ENCODE data around the gene HPS3. TPM values are rescaled to one million over a fixed set of nuclear protein-coding genes. Genes with fewer than 3 reads are reported as not detected.

The HPS3 gene
- total RNA-seq, 1 donor from 2014 or later: 32.3 TPM

DNA sequence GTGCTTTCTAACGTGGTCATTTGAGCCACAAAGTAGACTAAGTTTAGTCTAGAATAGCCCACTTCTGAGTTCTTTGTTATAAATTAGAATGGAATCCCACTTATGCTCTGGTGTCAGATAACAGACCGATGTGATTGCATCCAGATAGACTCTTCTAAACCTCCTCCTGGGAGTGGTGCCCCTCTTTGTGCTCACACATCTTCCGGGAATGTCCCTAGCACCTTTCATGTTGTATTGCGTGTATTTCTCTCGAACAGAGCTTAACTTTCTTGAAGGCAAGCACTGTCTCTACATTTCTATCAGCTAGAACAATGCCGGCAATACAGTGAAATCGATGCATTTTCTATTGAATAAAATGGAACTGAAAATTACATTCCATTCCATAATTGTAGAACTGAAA, 69.2 kb downstream of the HPS3 start:
- H3F3A ChIP-seq (ENCODE audit: low read depth): peaks cover 30% of the 10 kb centered on the region
- H3K4me3 Mint-ChIP-seq: no peak overlapping the region
- H3K4me1 ChIP-seq: peaks cover 36% of the 10 kb centered on the region
- TF ChIP-seq EZH2 (IDR thresholded peaks at IDR 0.05) (no peak), EZH2phosphoT487 (IDR thresholded peaks at IDR 0.05) (no peak), CTCF (IDR thresholded peaks at IDR 0.05) (no peak)
- no peaks in the 10 kb centered on the region for H3K9me3 ChIP-seq (ENCODE audit: low read depth)
- H3K9ac ChIP-seq: no peak overlapping the region
- peak overlapping the region; percentile 81 for H3K4me2 ChIP-seq
- H3K79me2 ChIP-seq (ENCODE audit: low read depth): no peaks in the 10 kb centered on the region
- no peaks in the 10 kb centered on the region for H3K36me3 ChIP-seq
- peak overlapping the region; percentile 31 for H2AFZ ChIP-seq (replicated peaks)
- peak overlapping the region; percentile 10 for H3K4me3 ChIP-seq
- H3K27me3 Mint-ChIP-seq (ENCODE audit: insufficient read depth, low read depth): peaks cover 3% of the 10 kb centered on the region
- H3K36me3 Mint-ChIP-seq: no peaks in the 10 kb centered on the region
- H3K27ac ChIP-seq: no peak overlapping the region
- no peak overlapping the region for H3K27ac Mint-ChIP-seq
- H3K9me3 Mint-ChIP-seq: peaks cover 2% of the 10 kb centered on the region
- DNase-seq (ENCODE audit: low spot score): peak; percentile 72
- peaks cover 28% of the 10 kb centered on the region for H3K4me1 Mint-ChIP-seq
- no peaks in the 10 kb centered on the region for H3K27me3 ChIP-seq
- no peaks in the 10 kb centered on the region for H4K20me1 ChIP-seq (ENCODE audit: low read depth)

GRCh38 chr3:149199474-149199873, 70.0 kb downstream of the HPS3 start:
- H3K4me1 ChIP-seq: peaks cover 36% of the 10 kb centered on the region
- TF ChIP-seq CTCF (IDR thresholded peaks at IDR 0.05): no peak
- no peak for TF ChIP-seq EZH2 (IDR thresholded peaks at IDR 0.05)
- TF ChIP-seq EZH2phosphoT487 (IDR thresholded peaks at IDR 0.05): no peak
- no peak overlapping the region for H3K27ac ChIP-seq
- no peak overlapping the region for H3K4me3 ChIP-seq
- H3F3A ChIP-seq (ENCODE audit: low read depth): peaks cover 30% of the 10 kb centered on the region
- peaks cover 28% of the 10 kb centered on the region for H3K4me1 Mint-ChIP-seq
- no peaks in the 10 kb centered on the region for H3K9me3 ChIP-seq (ENCODE audit: low read depth)
- H3K27me3 ChIP-seq: no peaks in the 10 kb centered on the region
- H4K20me1 ChIP-seq (ENCODE audit: low read depth): no peaks in the 10 kb centered on the region
- H3K9ac ChIP-seq: no peak overlapping the region
- no peaks in the 10 kb centered on the region for H3K36me3 Mint-ChIP-seq
- no peak for DNase-seq (ENCODE audit: low spot score)
- no peaks in the 10 kb centered on the region for H3K36me3 ChIP-seq
- no peak overlapping the region for H3K4me3 Mint-ChIP-seq
- no peak overlapping the region for H3K27ac Mint-ChIP-seq
- no peak overlapping the region for H3K4me2 ChIP-seq
- H3K79me2 ChIP-seq (ENCODE audit: low read depth): no peaks in the 10 kb centered on the region
- peaks cover 3% of the 10 kb centered on the region for H3K27me3 Mint-ChIP-seq (ENCODE audit: insufficient read depth, low read depth)
- H3K9me3 Mint-ChIP-seq: peaks cover 2% of the 10 kb centered on the region
- no peak overlapping the region for H2AFZ ChIP-seq (replicated peaks)

DNA sequence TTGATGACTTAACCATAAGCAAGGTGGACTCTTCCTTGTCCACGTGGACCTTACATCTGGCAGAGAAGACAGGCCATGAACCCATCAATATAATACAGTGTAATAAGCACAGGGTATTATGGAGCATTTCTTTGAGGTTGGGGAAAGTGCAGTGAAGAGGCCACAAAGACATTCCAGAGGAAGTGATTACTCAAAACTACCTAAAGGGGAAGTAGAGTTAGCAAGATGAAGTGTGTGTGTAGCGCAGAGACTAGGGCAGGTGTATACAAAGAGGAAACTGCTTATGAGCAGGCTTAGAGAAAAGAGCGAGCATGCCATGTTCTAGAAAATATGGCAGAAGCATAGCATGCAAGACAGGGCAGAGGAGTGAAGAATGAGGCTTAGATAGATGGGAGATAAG, 74.3 kb downstream of the HPS3 start:
- H3K27me3 Mint-ChIP-seq (ENCODE audit: insufficient read depth, low read depth): peaks cover 3% of the 10 kb centered on the region
- no peak overlapping the region for H3K27ac Mint-ChIP-seq
- H3K9ac ChIP-seq: no peak overlapping the region
- H3K36me3 Mint-ChIP-seq: no peaks in the 10 kb centered on the region
- no peaks in the 10 kb centered on the region for H4K20me1 ChIP-seq (ENCODE audit: low read depth)
- no peaks in the 10 kb centered on the region for H3K36me3 ChIP-seq
- H3K4me1 ChIP-seq: peaks cover 11% of the 10 kb centered on the region
- H3K4me3 ChIP-seq: no peak overlapping the region
- H3K9me3 ChIP-seq (ENCODE audit: low read depth): no peaks in the 10 kb centered on the region
- peaks cover under 1% of the 10 kb centered on the region for H3F3A ChIP-seq (ENCODE audit: low read depth)
- H3K9me3 Mint-ChIP-seq: peaks cover 2% of the 10 kb centered on the region
- H3K4me3 Mint-ChIP-seq: no peak overlapping the region
- TF ChIP-seq EZH2 (IDR thresholded peaks at IDR 0.05) (no peak), CTCF (IDR thresholded peaks at IDR 0.05) (no peak), EZH2phosphoT487 (IDR thresholded peaks at IDR 0.05) (no peak)
- H3K27me3 ChIP-seq: no peaks in the 10 kb centered on the region
- no peaks in the 10 kb centered on the region for H3K79me2 ChIP-seq (ENCODE audit: low read depth)
- H3K4me1 Mint-ChIP-seq: peaks cover 4% of the 10 kb centered on the region
- DNase-seq (ENCODE audit: low spot score): no peak
- H2AFZ ChIP-seq (replicated peaks): peak overlapping the region; percentile 15
- no peak overlapping the region for H3K27ac ChIP-seq
- no peak overlapping the region for H3K4me2 ChIP-seq
